ENCODE measurements around the gene TPM4. TPM values are rescaled to one million over a fixed set of nuclear protein-coding genes. Genes with fewer than 3 reads are reported as not detected.

Gene TPM4
- total RNA-seq, 4 donors from 2014 or later: 101 to 296 (median 151) TPM

- no peak overlapping the region for H3K4me3 ChIP-seq (replicated peaks in 1 of 3)
- no peak for DNase-seq
- no peaks in the 10 kb centered on the region for H3K9me3 ChIP-seq
- no peak overlapping the region for H3K27ac ChIP-seq
- H3K36me3 ChIP-seq: peaks cover 55 to 58% of the 10 kb centered on the region in 2 donors
- intact Hi-C loops (cut with DNase I): no loop called here
- 95 to 98% methylated on average over 3 of the region's 3 CpGs for WGBS, 2 donors
- no peak for TF ChIP-seq POLR2A (IDR thresholded peaks at IDR 0.05)
- no peaks in the 10 kb centered on the region for H3K4me1 ChIP-seq
- no peaks in the 10 kb centered on the region for H3K27me3 ChIP-seq
Observed at GRCh38 chr19:16131648-16132047, 55.4 kb downstream of the TPM4 start.

DNA sequence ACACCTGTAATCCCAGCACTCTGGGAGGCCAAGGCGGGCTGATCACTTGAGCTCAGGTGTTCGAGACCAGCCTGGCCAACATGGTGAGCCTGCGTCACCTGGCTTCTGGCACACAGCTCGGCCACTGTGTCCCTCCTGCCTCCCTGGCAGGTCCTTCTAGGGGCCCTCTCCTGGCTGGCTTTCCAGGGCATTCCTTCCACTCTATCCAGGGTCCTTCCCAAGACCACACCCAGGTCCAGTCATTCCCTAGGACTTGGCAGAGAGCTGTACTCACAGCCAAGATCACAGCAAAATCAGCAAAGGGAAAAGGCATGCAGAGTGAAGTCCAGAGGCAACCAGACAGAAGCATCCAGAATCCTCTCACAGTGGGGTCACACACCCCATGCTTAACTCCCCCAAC, 57.5 kb downstream of the TPM4 start:
- peaks cover 35 to 38% of the 10 kb centered on the region in 2 donors for H3K36me3 ChIP-seq

DNA sequence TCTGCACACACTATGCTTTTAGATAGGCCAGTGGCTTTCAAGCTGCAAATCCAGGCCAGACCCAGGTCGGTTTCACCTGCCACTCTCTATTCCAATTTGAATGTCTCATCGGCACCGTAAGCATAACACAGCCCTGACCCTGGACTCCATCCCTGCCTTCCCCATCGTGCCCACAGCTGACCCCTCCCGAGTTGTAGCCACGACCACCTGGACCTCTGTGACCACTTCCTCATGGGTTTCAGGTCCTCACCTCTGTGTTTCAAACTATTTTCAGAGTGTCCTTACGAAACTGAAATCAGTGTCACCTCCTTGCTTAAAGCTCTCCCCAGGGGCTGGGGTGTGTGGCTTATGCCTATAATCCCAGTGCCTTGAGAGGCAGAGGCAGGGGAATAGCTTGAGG, 58.2 kb downstream of the TPM4 start:
- no peak for DNase-seq
- intact Hi-C loops (cut with DNase I): no loop called here
- 82 to 87% methylated on average over 7 of the region's 7 CpGs for WGBS, 2 donors
- no peak overlapping the region for H3K27ac ChIP-seq
- TF ChIP-seq POLR2A (IDR thresholded peaks at IDR 0.05) (no peak), CTCF (IDR thresholded peaks at IDR 0.05) (no peak)
- peaks cover 28 to 31% of the 10 kb centered on the region in 2 donors for H3K36me3 ChIP-seq
- no peaks in the 10 kb centered on the region for H3K4me1 ChIP-seq
- H3K4me3 ChIP-seq (replicated peaks in 1 of 3): no peak overlapping the region
- no peaks in the 10 kb centered on the region for H3K27me3 ChIP-seq
- H3K9me3 ChIP-seq: no peaks in the 10 kb centered on the region

More for the DNA sequence above, 57.5 kb downstream of the TPM4 start:
- Histone ChIP-seq H3K9me3 (no peaks in the 10 kb centered on the region), H3K4me3 (replicated peaks in 1 of 3) (no peak overlapping the region), H3K4me1 (no peaks in the 10 kb centered on the region), H3K27ac (no peak overlapping the region), H3K27me3 (no peaks in the 10 kb centered on the region)
- intact Hi-C loops (cut with DNase I): no loop called here
- no peak for DNase-seq
- TF ChIP-seq POLR2A (IDR thresholded peaks at IDR 0.05): no peak
- TF ChIP-seq CTCF (IDR thresholded peaks at IDR 0.05): no peak
- WGBS, 2 donors: 97 to 100% methylated on average over 4 of the region's 4 CpGs

DNA sequence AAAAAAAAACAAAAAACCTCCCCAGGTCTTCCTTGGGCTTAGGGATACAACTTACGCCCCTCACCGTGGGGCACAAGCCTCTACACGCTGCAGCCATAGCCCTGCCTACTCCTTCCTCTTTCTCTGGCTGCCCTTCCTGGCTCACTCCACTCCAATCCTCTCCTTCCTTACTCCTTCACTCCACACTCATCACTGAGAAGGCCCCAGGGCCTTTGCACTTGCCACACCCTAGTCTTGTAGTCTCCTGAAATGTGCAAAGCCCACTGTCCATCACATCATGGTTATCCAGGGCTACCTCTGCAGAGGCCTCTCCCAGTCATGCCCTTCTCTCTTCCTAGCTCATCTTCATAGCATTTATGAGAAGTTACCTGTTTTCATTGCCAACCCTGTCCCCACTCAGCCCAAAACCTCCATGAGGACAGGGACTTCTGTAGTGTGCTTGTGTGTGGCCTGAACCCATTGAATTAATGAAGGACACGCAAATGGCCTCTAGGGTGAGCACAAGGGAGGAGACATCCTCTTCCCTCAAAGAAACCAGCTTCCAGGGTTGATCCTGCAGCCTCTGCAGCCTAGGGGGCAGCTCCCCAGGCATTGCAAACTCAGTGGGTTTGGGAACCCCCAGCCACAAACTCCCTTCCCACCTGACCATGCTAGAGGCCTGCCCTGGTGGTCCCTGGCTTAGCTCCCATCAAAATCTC, 59.3 kb downstream of the TPM4 start:
- H3K36me3 ChIP-seq: peaks cover 20% of the 10 kb centered on the region in 2 donors
- intact Hi-C loops (cut with DNase I): no loop called here
- no peak overlapping the region for H3K27ac ChIP-seq
- WGBS, 2 donors: 80 to 95% methylated on average over 4 of the region's 4 CpGs
- no peaks in the 10 kb centered on the region for H3K9me3 ChIP-seq
- no peaks in the 10 kb centered on the region for H3K4me1 ChIP-seq
- TF ChIP-seq CTCF (IDR thresholded peaks at IDR 0.05): no peak
- no peak for TF ChIP-seq POLR2A (IDR thresholded peaks at IDR 0.05)
- no peak overlapping the region for H3K4me3 ChIP-seq (replicated peaks in 1 of 3)
- DNase-seq: no peak
- no peaks in the 10 kb centered on the region for H3K27me3 ChIP-seq

- TF ChIP-seq POLR2A (IDR thresholded peaks at IDR 0.05) (no peak), CTCF (IDR thresholded peaks at IDR 0.05) (no peak)
- no peak overlapping the region for H3K27ac ChIP-seq
- H3K27me3 ChIP-seq: no peaks in the 10 kb centered on the region
- DNase-seq: no peak
- H3K9me3 ChIP-seq: no peaks in the 10 kb centered on the region
- intact Hi-C loops (cut with DNase I): no loop called here
- no peaks in the 10 kb centered on the region for H3K4me1 ChIP-seq
- WGBS, 2 donors: 54 to 58% methylated on average over 16 of the region's 16 CpGs
- peaks cover 19 to 20% of the 10 kb centered on the region in 2 donors for H3K36me3 ChIP-seq
- H3K4me3 ChIP-seq (replicated peaks in 1 of 3): no peak overlapping the region
Observed at GRCh38 chr19:16136185-16136999, 60.1 kb downstream of the TPM4 start.

Data from thyroid gland (tissue), 4 donors.